Measurements from ENCODE around the gene STMN3. TPM values are rescaled to one million over a fixed set of nuclear protein-coding genes. Genes with fewer than 3 reads are reported as not detected.

STMN3 gene
- total RNA-seq, 1 experiment from 2014 or later = 138 TPM

DNA sequence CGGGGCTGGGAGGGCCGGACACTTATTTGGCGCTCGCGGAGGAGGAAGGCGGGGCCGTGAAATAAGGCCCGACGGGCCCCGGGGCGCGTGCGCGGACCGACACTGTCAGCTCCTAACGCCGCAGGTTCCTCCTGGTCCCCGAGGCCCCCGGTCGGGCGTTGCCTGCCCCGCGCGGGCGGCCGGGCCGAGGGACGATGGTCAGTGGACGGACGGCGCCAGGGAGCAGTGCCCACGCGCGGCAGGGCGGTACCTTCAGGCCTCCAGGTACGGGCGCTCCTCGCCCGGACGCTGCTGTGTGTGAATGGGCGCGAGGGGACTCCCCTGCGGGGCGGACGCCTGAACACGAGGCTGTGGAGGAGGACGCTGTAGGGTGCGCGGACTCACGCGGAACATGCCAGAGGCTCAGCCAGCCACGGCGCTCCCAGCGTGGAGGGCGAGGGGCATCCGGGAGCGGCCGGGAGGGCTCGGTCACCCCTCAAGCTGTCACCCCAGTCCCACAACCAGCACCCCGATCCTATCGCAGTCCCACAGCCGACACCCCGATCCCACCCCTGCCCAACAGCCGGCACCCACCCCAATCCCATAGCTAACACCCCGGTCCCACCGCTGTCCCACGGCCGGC lies 26.0 kb downstream of the STMN3 start (continued):
- TF ChIP-seq, protein P1, sequence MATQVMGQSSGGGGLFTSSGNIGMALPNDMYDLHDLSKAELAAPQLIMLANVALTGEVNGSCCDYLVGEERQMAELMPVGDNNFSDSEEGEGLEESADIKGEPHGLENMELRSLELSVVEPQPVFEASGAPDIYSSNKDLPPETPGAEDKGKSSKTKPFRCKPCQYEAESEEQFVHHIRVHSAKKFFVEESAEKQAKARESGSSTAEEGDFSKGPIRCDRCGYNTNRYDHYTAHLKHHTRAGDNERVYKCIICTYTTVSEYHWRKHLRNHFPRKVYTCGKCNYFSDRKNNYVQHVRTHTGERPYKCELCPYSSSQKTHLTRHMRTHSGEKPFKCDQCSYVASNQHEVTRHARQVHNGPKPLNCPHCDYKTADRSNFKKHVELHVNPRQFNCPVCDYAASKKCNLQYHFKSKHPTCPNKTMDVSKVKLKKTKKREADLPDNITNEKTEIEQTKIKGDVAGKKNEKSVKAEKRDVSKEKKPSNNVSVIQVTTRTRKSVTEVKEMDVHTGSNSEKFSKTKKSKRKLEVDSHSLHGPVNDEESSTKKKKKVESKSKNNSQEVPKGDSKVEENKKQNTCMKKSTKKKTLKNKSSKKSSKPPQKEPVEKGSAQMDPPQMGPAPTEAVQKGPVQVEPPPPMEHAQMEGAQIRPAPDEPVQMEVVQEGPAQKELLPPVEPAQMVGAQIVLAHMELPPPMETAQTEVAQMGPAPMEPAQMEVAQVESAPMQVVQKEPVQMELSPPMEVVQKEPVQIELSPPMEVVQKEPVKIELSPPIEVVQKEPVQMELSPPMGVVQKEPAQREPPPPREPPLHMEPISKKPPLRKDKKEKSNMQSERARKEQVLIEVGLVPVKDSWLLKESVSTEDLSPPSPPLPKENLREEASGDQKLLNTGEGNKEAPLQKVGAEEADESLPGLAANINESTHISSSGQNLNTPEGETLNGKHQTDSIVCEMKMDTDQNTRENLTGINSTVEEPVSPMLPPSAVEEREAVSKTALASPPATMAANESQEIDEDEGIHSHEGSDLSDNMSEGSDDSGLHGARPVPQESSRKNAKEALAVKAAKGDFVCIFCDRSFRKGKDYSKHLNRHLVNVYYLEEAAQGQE (IDR thresholded peaks at IDR 0.05; ENCODE audit: low read depth) = no peak
- TF ChIP-seq CBX3 (IDR thresholded peaks at IDR 0.05; ENCODE audit: low read depth) = no peak
- peak; percentile 45 for TF ChIP-seq POLR2A (IDR thresholded peaks at IDR 0.05; ENCODE audit: borderline replicate concordance, extremely low read depth, insufficient read depth, insufficient read length)

- ChIA-PET POLR2A (interaction anchor here (0.6 to 1.2 kb wide), 5 partner anchors 28 to 76 kb away, joined by 3 read pairs; partner anchors contain the start of gene HELZ2), CTCF (interaction anchor here (1.0 kb wide), 1 partner anchor 15 kb away, joined by 6 read pairs; no protein-coding TSS in a partner anchor), RAD21 (ENCODE audit: low non-redundant PET in 1 of 2, low total read pairs in 2 of 2, uncharacterized antibody in 2 of 2, unreplicated experiment in 2 of 2) (no interaction called here)
- Histone ChIP-seq H3K27ac (ENCODE audit: low read depth, low read length) (peak within 1 kb of the TSS; percentile 98), H3K9me3 (ENCODE audit: control insufficient read depth in 1 of 2, insufficient read depth in 1 of 2, low read depth in 1 of 2, low read length in 2 of 2) (no peaks in the 10 kb centered on the region), H3K27me3 (ENCODE audit: insufficient read depth, low read length) (no peaks in the 10 kb centered on the region), H3K9ac (ENCODE audit: low read length) (peak within 1 kb of the TSS; percentile 98), H3K9me2 (ENCODE audit: insufficient read depth) (no peaks in the 10 kb centered on the region), H3K4me2 (ENCODE audit: low read length) (peak within 1 kb of the TSS; percentile 98), H3K4me3 (replicated peaks in 1 of 2; ENCODE audit: low read depth in 1 of 2, low read length in 2 of 2) (peak within 1 kb of the TSS; percentile 88 to 96), H2AFZ (ENCODE audit: low read depth, low read length, poor library complexity, severe bottlenecking) (no peak within 1 kb of the TSS), H3K79me2 (ENCODE audit: insufficient read depth, low read length) (peaks cover 54% of the 10 kb centered on the region), H3K36me3 (ENCODE audit: control insufficient read depth in 1 of 2, insufficient read depth in 2 of 2, low read length in 2 of 2) (0 out of 4 replicates have a peak, but pooled peaks cover 2 to 3% of the 10 kb centered on the region in 2 experiments), H3K4me1 (ENCODE audit: control insufficient read depth in 1 of 2, insufficient read depth in 2 of 2, low read length in 2 of 2) (peaks cover 8 to 22% of the 10 kb centered on the region in 2 experiments), H4K20me1 (ENCODE audit: insufficient read depth) (no peaks in the 10 kb centered on the region)
- BruUV-seq (replicated peaks) = no TSS peak
- TF ChIP-seq POLR2A (IDR thresholded peaks at IDR 0.05; ENCODE audit: borderline replicate concordance, extremely low read depth, insufficient read depth, insufficient read length) (peak; percentile 32), FOSL1 (IDR thresholded peaks at IDR 0.05; ENCODE audit: low read depth) (no peak), ELF1 (IDR thresholded peaks at IDR 0.05; ENCODE audit: borderline replicate concordance, low read depth) (no peak), POLR2AphosphoS5 (IDR thresholded peaks at IDR 0.05; ENCODE audit: low read depth, low read length) (peak; percentile 67), TCF7L2 (IDR thresholded peaks at IDR 0.05; ENCODE audit: borderline replicate concordance, extremely low read depth, insufficient read depth, insufficient read length) (no peak), EZH2 (IDR thresholded peaks at IDR 0.05) (no peak), YY1 (IDR thresholded peaks at IDR 0.05; ENCODE audit: extremely low read depth, insufficient replicate concordance, low read depth, low read length) (peak; percentile 79), ZFX (IDR thresholded peaks at IDR 0.05) (no peak), ZNF274 (IDR thresholded peaks at IDR 0.05; ENCODE audit: low read depth, low read length) (no peak), JUND (IDR thresholded peaks at IDR 0.05) (no peak)
- TF ChIP-seq, protein P2, sequence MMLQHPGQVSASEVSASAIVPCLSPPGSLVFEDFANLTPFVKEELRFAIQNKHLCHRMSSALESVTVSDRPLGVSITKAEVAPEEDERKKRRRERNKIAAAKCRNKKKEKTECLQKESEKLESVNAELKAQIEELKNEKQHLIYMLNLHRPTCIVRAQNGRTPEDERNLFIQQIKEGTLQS (IDR thresholded peaks at IDR 0.05) = no peak
- TF ChIP-seq, protein P3, sequence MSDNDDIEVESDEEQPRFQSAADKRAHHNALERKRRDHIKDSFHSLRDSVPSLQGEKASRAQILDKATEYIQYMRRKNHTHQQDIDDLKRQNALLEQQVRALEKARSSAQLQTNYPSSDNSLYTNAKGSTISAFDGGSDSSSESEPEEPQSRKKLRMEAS (IDR thresholded peaks at IDR 0.05) = peak; percentile 32; the same call in 1 of the 2 replicates
- intact Hi-C loops (cut with micrococcal nuclease) = loop anchor here (2.0 to 10.0 kb wide), 3 partner anchors 52 to 89 kb away; partner anchors contain the start of genes HELZ2 and PTK6
- peak; percentile 68 for ATAC-seq
- DNase-seq (ENCODE audit: low read depth, low spot score) = peak; percentile 21
Observed at GRCh38 chr20:63626424-63627128, 26.6 kb downstream of the STMN3 start, which contains the start of gene GMEB2. GMEB2 (minus strand) TSS chr20:63627101; CDS start chr20:63619397, 7,704 bp downstream.
